PC-9 (cell line): ENCODE measurements around the gene LAMA2.

ENCODE experiments used
- CTCF ChIP-seq: fragments of 200-600 bp; sonication (generic); conservative IDR thresholded peaks from 2 replicates; pipeline ENCODE4 v1.6.1; 2017; ENCODE audit warnings: mixed run types, antibody characterized with exemption, mild to moderate bottlenecking, moderate library complexity
- EZH2 ChIP-seq: fragments of 200-600 bp; sonication (generic); IDR thresholded peaks from 2 replicates; pipeline ENCODE4 v1.8.0; 2017; ENCODE audit warnings: antibody characterized with exemption, low read depth

- TF ChIP-seq EZH2 (no peak), CTCF (no peak)
Measured at GRCh38 chr6:128883906-128884305, 968 bp downstream of the LAMA2 start.
